NCI-H2107 treated with DMSO at 0.1 percent for 48 hours (cell line): ENCODE data around the gene CAMKK1.

Experiments used
- DNase-seq: peaks from one replicate; lab custom pipeline; 2025; ENCODE audit not compliant: unreplicated experiment; lab: John Stamatoyannopoulos, UW

Gene CAMKK1

GRCh38 chr17:3893003-3893719, at the start of gene CAMKK1:
TSS of gene CAMKK1 (minus strand) at chr17:3893053. CDS start at chr17:3885687, 7,366 bp downstream.
- DNase-seq = peak; percentile 24

- DNase-seq = no peak
Observed at GRCh38 chr17:3940965-3941698, 48.3 kb upstream of the CAMKK1 start.

GRCh38 chr17:3937359-3937758, 44.5 kb upstream of the CAMKK1 start:
- DNase-seq = no peak

GRCh38 chr17:3935825-3936355, 43.0 kb upstream of the CAMKK1 start:
- no peak for DNase-seq

GRCh38 chr17:3935140-3935542, 42.3 kb upstream of the CAMKK1 start:
- DNase-seq = peak; percentile 83

- no peak for DNase-seq
Observed at GRCh38 chr17:3929764-3930163, 36.9 kb upstream of the CAMKK1 start.

- DNase-seq = no peak
Observed at GRCh38 chr17:3929181-3929580, 36.3 kb upstream of the CAMKK1 start.

GRCh38 chr17:3928406-3928805, 35.6 kb upstream of the CAMKK1 start:
- DNase-seq = no peak

GRCh38 chr17:3927628-3928340, 34.9 kb upstream of the CAMKK1 start:
- no peak for DNase-seq

GRCh38 chr17:3926860-3927627, 34.2 kb upstream of the CAMKK1 start:
- no peak for DNase-seq

GRCh38 chr17:3925684-3926485, 33.0 kb upstream of the CAMKK1 start:
- no peak for DNase-seq

- DNase-seq = no peak
Observed at GRCh38 chr17:3924512-3925350, 31.9 kb upstream of the CAMKK1 start.

- DNase-seq = peak; percentile 7
Observed at GRCh38 chr17:3923466-3924190, 30.8 kb upstream of the CAMKK1 start.

- no peak for DNase-seq
Observed at GRCh38 chr17:3922765-3923164, 29.9 kb upstream of the CAMKK1 start.

- DNase-seq = no peak
Observed at GRCh38 chr17:3921502-3922319, 28.9 kb upstream of the CAMKK1 start.

- DNase-seq = no peak
Observed at GRCh38 chr17:3921006-3921405, 28.2 kb upstream of the CAMKK1 start.

- no peak for DNase-seq
Observed at GRCh38 chr17:3919123-3919624, 26.3 kb upstream of the CAMKK1 start.
